Activated CD8-positive, alpha-beta memory T cell treated with anti-CD3 and anti-CD28 coated beads, Interleukin-2, amount 50 U/mL, for 24 hours (primary cell): ENCODE data around the gene DNAJB11.
A peak's percentile ranks its signal among the peaks of the same experiment; 100 is the strongest.
"Not testable (repeated sequence)": the region's sequence is repeated elsewhere in the genome, so short reads cannot be mapped to it uniquely, and the experiment has no call there.

Source experiments
- DNase-seq: peaks from one replicate; pipeline ENCODE4 v3.0.0-alpha.2; 2020; ENCODE audit errors: extremely low read depth

The DNAJB11 gene

DNA sequence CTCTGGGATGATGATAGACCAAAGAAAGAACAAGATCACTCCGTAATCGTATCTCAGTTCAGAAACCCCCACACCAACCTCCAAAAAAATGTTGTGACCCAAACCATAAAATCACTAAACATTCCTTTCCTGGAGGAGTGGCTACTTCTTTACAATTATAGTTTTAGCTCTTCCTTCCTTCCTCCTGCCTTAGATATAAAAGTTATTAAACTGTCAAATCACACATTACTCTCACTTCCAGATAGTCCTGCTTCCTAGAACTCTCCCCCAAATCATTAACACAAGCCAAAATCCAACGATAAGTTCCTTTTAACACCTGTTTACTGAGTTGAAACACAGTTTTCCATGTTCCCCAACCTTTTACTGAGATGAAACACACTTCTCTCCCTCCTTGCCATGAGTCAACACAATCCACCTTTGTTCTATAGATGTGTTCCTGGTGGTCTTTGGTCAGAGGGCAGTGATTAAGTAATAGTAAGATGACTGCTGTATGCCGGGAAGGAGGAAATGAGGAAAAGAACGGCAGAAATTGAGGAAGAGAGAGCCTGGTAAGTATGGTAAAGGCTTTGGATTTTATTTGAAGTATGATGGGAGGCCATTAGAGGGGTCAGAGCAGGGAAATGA lies 18.0 kb upstream of the DNAJB11 start:
- DNase-seq, result no peak

DNA sequence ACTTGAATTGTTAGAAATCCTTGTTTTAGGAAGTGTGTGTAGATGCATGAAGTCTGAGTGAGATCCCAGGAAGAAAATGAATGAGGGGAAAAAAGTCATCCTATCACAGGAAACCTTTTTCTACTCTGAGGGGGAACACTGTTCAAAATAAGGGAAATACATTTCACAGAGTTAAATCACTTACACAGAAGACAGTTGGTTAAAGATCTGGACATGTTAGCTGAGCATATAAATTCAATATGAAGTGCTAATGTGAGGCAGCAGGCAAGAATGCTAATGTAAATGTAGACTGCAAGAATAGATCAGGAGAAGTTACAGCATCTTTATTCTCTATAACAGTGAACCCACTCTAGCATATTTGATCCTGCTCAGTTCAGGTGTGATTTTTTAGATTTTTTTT lies 5.9 kb upstream of the DNAJB11 start:
- DNase-seq, result no peak

DNA sequence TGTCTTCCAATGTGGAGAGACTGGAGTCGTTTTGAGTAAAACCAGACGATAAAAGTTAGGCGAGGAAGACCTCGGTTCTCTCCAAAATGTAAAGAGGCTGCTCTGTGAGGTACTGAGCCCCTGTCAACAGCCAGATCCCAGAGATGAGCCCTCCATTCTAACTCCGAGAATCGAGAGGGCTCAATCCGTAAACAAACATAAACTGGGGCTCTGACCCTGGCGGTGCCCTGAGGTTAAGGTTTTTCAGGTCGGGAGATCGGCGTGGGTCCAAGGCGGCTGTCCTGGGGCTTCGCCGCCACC lies 3.8 kb upstream of the DNAJB11 start:
- no peak for DNase-seq

DNA sequence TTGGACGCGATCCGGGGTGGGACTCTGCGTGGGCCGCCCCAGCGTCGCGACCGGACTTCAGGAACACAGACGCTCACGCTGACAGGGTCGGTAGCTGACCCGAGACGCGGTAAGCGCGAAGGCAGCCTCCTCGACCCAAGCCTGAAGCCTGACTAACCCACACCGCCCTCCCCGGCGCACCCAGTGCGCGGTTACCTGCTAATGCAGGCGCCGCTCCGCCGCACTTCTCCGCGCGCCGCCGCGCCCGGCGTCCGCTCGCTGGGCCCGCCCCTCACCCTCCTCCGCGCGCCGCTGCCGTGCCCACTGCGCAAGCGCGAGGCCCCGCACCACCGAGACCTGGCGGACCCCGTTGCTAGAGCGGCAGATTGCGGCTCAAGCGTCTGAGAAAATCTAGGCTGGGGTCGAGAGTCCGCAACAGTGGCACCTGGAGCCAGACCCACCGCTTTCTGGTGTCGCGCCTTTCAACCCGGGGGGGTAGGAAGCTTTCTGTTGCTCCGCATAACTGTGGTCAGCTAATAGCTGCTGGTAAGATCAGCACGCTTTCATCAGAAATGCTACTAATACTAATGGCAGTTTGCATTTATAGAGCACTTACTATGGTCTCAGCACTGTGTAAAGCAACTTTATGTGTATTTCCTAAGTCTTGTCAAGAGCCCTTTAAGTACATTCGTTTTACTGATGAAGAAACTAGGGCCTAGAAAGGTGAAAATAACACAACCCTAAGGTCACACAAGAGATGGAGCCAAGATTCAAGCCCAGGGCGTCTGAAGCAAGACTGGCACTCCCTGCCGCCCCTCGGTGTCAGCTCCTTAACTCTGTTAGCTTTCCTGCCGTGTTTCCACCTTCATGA lies 3.2 kb upstream of the DNAJB11 start, which contains the start of gene TBCCD1:
Gene TBCCD1 (minus strand): TSS at position 268 of the 850 bp plus-strand sequence. CDS start 3,010 bp downstream, outside the sequence.
- peak; percentile 80 for DNase-seq

DNA sequence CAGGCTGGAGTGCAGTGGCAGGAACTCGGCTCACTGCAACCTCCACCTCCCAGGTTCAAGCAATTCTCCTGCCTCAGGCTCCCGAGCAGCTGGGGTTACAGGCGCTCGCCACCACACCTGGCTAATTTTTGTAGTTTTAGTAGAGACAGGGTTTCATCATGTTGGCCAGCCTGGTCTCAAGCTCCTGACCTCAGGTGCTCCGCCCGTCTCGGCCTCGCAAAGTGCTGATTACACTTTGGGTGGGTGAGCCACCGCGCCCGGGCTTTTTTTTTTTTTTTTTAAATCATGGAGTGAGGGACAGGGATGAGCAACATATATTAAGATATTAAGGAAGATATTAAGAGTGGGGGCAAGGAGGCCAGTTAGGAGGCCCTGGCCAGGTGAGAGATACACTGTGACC lies 1.2 kb upstream of the DNAJB11 start:
- not testable (repeated sequence) for DNase-seq

DNA sequence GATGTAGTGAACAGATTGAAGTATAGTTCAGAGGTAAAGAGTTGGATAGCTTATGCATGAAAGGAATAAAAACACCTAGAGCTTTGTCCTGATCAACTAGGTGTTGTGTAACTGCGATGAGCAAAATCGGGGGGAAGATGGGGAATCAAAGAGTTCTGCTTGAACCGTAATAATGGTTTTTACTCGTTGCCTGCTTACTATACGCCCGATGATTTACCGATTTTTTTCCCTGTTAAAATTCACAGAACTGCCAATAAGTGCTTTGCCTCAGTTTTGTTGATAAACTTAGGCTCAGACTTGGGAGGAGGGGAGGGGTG lies 783 bp upstream of the DNAJB11 start:
- no peak for DNase-seq

DNA sequence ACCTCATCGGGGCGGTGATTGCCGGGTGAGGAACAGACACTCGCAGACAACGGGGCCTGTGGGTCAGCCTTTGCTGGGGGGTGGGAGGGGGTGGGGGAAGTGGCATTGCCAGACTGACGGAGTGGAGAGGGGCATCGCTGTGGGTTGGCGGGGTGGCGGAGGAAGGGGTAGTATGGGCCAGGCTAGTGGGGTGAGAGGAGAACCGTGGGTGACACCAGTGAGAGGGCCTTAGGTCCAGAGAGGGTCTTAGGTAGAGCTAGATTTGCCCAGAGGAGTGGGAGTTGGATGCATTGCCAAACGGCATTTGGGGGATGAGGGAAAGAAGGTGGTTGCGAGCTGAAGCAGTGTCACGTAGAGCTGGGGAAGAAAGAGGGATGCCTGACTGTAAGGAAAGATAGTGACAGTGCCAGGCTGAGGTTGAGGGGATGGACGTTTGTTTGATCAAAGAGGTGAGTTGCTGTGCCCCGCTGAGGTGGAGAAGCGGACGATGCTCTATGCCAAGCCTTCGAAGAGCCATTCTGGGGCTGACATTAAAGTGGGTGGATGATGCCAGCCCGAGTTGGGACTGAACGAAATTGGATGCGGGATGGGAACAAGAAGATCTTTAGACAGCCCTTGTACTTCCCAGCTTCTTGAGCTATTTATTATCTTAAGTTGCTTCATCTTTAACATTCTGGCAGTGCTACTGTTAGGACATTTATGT lies 572 bp downstream of the DNAJB11 start:
- no peak for DNase-seq

DNA sequence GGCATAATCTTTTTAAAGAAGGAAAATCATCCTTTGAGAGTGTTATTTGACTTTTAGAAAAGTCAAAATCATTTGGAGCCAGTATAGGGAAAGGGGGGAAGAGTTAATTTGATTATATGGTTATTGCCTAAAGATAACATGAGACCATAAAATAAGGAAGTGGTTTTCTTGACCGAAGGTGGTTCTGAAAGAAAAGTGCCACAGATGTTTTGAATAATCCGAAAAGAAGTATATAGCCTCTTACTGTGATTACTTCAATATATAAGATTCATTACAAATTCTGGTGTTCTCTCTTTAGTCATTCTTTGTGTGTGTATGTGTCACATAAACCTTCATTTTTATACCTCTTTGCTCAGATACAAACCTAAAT lies 1.1 kb downstream of the DNAJB11 start:
- no peak for DNase-seq

DNA sequence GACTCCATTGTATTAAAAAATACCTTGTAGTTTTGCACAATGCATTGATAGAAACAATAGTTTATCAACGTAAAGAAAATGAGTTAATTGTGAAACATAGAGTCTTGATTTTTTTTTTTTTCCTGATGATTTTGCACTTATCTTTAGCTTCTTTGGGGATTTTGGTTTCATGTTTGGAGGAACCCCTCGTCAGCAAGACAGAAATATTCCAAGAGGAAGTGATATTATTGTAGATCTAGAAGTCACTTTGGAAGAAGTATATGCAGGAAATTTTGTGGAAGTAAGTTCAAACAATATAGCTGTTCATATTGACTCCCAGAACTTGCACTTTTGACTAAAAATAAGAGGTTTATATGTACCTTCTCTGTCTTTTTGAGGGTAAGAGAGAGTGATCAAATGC lies 7.0 kb downstream of the DNAJB11 start:
- DNase-seq, result no peak

DNA sequence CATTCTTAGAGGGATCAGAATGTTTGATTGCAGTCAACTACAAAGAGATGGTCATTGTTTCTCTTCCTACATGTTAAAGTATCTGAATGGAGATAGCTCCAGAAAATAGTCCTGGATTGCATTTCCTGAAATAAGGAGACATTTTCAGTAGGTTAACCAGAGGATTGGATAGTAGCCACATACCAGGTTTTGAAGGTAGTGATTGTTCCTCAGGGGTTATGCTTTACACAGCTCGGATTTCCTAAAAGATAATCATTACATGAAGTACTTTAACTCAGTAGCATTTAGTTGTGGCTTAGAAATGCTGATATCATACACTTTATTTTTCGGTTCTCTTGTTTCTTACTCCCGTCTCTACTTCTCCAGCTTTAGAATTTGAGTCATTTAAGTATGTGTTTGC lies 10.3 kb downstream of the DNAJB11 start:
- DNase-seq, result no peak

DNA sequence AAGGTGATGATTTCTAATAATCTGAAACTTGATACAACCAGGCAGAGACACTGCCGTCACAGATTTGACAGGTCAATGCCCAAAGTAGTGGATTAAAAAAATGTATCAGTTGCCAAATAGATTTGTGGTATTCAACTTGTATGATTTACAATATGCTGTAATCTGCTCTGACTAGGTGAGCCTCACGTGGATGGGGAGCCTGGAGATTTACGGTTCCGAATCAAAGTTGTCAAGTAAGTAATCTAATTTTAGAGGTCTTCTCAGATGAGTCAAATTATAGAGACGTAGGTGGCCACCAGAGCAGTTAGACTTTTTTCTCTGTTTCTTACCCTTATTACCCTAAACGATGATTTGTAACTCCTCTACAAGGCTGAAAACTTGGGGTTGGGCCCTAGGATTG lies 12.0 kb downstream of the DNAJB11 start:
- DNase-seq, result no peak

DNA sequence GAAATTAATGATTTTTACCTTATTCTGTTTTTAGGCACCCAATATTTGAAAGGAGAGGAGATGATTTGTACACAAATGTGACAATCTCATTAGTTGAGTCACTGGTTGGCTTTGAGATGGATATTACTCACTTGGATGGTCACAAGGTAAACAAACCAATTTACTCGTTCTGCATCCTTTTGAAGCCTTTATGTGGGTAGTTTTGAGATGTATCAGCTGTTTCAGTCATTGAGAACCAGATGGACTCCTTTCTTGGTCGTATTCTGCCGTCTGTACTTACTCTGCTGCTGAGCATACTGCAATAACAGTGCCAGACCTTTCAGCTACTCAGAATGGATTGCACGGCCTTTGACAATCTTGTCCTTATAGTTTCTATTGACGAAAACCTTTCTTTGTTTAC lies 13.3 kb downstream of the DNAJB11 start:
- no peak for DNase-seq

DNA sequence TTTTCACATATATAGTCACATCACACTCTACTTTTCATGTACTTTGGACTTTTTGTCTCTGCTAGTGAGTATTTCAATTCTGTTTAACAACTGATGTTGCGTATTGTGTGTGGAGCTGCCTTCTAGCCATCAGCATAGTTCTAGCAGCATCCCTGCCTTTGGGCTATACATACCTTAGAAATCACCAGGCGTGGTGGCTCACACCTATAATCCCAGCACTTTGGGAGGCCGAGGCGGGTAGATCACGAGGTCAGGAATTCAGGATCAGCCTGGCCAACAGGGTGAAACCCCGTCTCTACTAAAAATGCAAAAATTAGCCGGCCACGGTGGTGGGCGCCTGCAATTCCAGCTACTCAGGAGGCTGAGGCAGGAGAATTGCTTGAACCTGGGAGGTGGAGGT lies 15.7 kb downstream of the DNAJB11 start:
- not testable (repeated sequence) for DNase-seq

DNA sequence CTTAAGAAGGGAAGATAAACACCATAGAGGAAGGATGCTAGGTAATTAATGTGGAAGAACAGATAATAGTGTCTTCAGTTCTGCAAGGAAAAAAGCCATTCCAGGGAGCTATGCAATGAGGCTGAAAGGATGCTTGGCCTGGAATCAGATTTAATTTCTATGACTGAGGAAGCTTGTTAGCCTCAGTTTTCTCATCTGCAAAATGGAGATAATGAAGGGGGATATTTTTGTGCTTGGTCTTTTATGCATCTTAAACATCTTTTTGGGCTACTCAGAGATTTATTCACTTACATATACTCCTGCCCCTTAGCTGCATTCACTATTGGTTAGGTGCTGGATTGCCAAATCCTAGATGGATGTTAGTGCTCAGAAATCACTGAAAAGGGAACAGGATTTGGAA lies 16.7 kb downstream of the DNAJB11 start:
- no peak for DNase-seq

DNA sequence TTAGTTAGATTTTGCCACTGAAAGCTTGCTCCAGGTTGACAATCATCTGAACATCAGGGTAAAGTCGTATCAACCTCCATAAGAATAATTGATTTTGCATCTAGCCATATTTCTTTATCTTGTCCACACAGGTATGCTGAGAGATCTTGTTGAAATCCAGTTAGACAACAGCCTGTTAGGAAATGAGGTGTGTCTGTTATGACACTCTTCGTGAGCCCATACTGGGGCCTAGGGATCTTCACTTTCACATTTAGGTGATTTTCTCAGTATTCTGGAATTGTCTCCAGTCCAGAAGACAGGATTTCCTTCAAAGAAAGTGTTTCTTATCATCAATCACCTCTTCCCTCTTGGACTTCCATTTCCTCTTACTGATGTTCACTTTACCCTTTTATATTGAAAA lies 18.1 kb downstream of the DNAJB11 start:
- no peak for DNase-seq

DNA sequence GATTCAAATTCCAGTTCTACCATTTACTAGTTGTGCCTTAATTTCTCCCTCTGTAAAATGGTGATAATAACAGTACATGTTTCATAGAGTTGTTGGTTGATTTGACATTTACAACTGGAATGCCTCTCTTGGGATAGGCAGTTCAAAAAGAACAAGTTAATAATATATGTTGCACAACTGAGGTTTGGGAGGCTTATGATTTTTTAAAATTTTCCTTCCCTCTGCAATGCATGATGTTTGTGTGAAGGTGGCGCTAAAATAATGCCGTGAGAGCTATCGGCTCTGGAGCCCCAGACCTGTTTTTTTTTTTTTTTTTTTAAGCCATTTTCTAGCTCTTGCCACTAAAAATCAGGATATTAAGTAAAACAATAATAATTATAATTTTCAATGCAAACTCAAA lies 18.6 kb downstream of the DNAJB11 start:
- DNase-seq, result no peak

DNA sequence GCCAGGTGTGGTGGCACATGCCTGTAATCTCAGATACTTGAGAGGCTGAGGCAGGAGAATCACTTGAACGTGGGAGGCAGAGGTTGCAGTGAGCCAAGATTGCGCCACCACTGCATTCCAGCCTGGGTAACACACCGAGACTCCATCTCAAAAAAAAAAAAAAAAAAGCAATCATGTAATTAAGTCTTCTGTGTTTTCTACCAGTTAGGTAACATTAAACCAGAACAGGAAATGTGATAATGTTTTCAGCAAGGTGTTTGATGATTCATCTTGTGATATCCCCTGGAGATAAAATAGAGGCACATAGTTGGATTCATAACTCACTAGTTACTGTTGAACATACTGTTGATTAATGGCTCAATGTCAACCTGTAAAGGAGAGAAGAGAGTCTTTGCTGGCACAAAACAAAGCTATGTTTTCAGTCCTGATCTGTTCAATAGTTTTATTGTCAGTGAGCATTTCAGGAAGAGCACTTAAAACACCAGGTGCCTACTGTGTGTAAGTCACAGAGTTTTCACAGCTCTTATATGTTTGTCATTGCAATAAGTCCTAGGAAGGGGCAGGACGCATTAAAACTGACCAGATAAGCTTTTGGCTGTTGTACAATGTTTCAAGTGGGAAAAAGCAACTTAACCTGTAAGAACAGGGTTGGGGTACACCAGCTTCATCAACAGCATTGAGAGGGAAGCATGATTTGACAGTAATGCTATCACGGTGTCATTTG lies 19.5 kb downstream of the DNAJB11 start:
- no peak for DNase-seq

DNA sequence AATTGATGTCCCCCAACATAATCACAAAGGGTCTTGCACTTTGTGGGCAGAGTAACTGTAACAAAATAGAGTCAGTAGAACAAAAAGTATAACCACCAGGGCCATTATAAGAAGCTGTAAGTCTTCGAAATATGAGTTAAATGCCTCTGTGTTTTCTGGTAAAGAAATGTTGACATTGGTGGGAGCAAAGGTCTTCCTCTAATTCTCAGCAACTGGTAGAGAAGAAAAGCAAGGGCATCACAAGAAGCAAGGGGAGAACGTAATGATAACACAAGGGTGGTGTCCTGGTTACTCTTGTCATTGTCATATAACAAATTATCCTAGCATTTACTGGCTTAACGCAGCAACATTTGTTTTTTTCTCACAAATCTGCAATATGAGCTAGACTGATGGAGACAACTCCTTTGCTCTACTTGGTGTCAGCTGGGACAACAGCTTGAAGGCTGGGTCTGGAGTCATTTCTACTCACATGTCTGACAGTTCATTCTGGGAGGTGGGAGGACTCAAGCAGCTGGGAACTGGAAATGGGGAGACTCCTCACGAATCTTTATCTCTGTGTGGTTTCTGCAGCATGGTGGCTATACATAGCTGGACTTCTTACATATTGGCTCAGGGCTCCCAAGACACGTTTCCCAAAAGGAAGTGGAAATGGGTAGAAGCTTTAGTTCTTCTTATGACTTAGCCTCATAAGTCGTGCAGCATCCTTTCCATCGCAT lies 20.2 kb downstream of the DNAJB11 start:
- DNase-seq, result no peak

DNA sequence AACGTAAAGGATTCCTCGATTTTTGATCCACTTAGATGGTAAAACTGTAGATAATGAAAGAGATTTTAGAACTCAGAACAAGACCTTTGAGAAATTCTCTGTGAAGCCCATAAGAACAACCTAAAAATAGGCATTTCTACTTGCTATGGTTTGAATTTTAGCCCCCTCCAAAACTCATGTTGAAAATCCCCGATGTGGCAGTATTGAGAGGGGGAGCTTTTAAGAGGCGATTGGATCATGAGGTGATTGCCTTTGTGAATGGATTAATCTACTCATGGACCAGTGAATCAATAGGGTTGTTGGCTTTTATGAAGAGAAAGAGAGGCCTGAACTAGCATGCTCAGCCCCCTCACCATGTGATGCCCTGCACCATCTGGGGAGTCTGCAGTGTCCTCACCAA lies 22.2 kb downstream of the DNAJB11 start:
- no peak for DNase-seq

DNA sequence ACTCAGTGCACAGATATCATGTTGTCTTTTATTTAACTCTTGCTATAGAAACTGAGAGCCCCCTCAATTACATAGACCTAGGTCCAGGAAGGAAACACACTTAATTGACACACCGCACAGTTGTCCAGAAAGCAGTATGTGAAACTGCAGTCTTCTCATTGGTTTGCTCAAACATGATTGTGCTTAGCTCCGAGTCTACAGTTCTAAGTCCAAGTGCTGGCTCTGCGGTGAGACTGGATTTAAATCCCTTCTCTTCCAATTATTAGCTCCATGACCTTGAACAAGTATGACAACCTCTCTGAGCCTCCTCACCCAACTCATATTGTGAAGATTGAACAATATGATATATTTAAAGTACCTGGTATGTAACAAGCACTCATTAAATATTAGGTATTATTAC lies 23.3 kb downstream of the DNAJB11 start:
- no peak for DNase-seq

DNA sequence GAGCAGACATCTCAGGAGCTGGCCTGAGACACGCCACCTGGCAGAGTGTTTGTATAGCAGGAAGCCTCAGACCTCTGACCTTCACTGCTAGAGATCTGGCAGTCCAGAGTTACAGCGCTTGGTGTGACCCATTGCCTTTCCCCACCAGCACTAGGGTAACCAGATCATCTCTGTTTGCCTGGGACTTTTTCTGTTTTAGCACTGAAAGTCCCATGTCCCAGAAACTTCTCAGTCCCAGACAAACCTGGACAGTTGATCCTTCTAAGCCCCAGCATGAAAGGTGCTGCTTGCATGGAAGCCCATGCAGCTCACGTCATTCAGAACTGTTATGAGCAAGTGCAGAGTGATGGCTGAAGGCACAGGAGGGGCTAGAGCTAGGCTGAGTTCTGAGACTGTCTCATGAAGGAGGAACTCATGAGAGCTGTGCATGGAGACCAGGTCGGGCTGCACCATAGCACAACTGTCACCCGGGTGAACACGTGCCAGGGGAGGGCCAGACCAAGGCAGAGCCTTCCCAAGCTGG lies 24.1 kb downstream of the DNAJB11 start:
- no peak for DNase-seq
